Activated CD8-positive, alpha-beta T cell treated with anti-CD3 and anti-CD28 coated beads for 36 hours (primary cell): ENCODE measurements around the gene TSGA10. TPM values are rescaled to one million over a fixed set of nuclear protein-coding genes. Genes with fewer than 3 reads are reported as not detected.
A peak's percentile ranks its signal among the peaks of the same experiment; 100 is the strongest.

ENCODE experiments used
- ATAC-seq: fragments of 200-7000 bp; cut with Tn5 transposase; one replicate; pipeline ENCODE4 v1.10.0; 2021; ENCODE audit warnings: mild to moderate bottlenecking, moderate library complexity
- CTCF ChIA-PET: fragments of 350-600 bp; sonication (Branson Sonifier 250); formaldehyde crosslinking; loops from one replicate; lab custom pipeline; 2021; ENCODE audit warnings: antibody characterized with exemption; lab: Charles Lee
- POLR2A ChIA-PET: fragments of 350-600 bp; sonication (Branson Sonifier 250); formaldehyde crosslinking; loops from one replicate; lab custom pipeline; 2021; ENCODE audit warnings: antibody characterized with exemption; lab: Charles Lee
- DNase-seq: peaks from one replicate; pipeline ENCODE4 v3.0.0-alpha.2; 2020
- H3K27ac Mint-ChIP-seq: one replicate; pipeline ENCODE4 v1.8.0; 2021; ENCODE audit warnings: mild to moderate bottlenecking, mixed read lengths
- H3K27me3 Mint-ChIP-seq: one replicate; pipeline ENCODE4 v1.8.0; 2021; ENCODE audit warnings: mixed read lengths
- H3K36me3 Mint-ChIP-seq: one replicate; pipeline ENCODE4 v1.8.0; 2021; ENCODE audit warnings: low read depth, mixed read lengths
- H3K4me1 Mint-ChIP-seq: one replicate; pipeline ENCODE4 v1.8.0; 2021; ENCODE audit warnings: low read depth, mixed read lengths
- H3K4me3 Mint-ChIP-seq: one replicate; pipeline ENCODE4 v1.8.0; 2021; ENCODE audit warnings: mild to moderate bottlenecking, moderate library complexity, mixed read lengths
- H3K9me3 Mint-ChIP-seq: one replicate; pipeline ENCODE4 v1.8.0; 2021; ENCODE audit warnings: mixed read lengths
- intact Hi-C: fragments of 100-400 bp; cut with micrococcal nuclease; formaldehyde crosslinking; loops from one replicate; pipeline ENCODE4 v1.10.0; 2022
- total RNA-seq, 2 experiments: library from RNA; stranded (reverse); gene quantifications; one replicate each; pipeline ENCODE4 v1.2.3, GENCODE V29; 2021
- TF ChIP-seq, protein P1 (sequence below): fragments of 200-600 bp; IDR thresholded peaks from one replicate; pipeline ENCODE4 v1.8.0; 2022; ENCODE audit warnings: antibody characterized with exemption, mild to moderate bottlenecking

The TSGA10 gene
- total RNA-seq, 2 experiments from 2014 or later = 8.6 to 9.2 TPM

DNA sequence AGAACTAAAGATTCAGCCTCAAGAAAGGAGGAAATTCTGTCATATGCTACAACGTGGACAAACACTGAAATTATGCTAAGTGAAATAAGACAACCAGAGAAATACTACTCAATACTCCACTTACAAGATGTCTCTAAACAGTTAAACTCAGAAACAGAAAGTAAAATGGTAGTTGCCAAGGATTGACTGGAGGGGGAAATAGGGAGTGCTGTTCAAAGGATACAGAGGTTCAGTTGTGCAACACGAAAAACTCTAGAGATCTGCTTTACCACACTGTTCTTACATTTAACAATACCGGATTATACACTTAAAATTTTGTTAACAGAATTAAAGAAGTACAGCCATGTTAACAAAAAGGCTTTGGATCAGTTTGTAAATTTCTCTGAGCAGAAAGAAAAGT is 53.0 kb downstream of the TSGA10 start:
- DNase-seq = no peak
- intact Hi-C loops = no loop called here
- Mint-ChIP-seq H3K4me3 (no peak overlapping the region), H3K27me3 (no peaks in the 10 kb centered on the region), H3K36me3 (no peaks in the 10 kb centered on the region), H3K9me3 (no peaks in the 10 kb centered on the region), H3K27ac (no peak overlapping the region), H3K4me1 (no peaks in the 10 kb centered on the region)
- TF ChIP-seq, protein P1, sequence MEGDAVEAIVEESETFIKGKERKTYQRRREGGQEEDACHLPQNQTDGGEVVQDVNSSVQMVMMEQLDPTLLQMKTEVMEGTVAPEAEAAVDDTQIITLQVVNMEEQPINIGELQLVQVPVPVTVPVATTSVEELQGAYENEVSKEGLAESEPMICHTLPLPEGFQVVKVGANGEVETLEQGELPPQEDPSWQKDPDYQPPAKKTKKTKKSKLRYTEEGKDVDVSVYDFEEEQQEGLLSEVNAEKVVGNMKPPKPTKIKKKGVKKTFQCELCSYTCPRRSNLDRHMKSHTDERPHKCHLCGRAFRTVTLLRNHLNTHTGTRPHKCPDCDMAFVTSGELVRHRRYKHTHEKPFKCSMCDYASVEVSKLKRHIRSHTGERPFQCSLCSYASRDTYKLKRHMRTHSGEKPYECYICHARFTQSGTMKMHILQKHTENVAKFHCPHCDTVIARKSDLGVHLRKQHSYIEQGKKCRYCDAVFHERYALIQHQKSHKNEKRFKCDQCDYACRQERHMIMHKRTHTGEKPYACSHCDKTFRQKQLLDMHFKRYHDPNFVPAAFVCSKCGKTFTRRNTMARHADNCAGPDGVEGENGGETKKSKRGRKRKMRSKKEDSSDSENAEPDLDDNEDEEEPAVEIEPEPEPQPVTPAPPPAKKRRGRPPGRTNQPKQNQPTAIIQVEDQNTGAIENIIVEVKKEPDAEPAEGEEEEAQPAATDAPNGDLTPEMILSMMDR = no peak
- CTCF ChIA-PET = interaction anchor here (0.6 kb wide), 1 partner anchor 20 kb away, joined by 3 read pairs; no protein-coding TSS in a partner anchor
- ATAC-seq = no peak
- POLR2A ChIA-PET = no interaction called here

DNA sequence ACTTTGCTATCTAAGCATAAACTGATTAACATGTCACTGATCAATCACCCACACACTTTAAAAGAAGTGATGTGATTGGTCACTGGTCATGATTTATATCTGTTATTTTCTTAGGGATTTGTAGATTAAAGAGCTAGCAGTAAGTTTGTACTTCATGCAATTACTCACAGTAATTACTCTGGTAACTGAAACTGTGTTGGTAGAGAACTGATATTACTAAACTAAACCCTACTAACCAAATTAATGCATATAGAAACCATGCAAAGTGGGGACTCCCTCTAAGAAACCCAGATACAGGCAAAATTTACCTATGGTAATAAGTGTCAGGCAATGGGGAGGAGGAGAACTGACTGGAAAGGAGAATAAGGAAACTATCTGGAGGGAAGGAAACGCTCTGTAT is 58.0 kb downstream of the TSGA10 start:
- no peaks in the 10 kb centered on the region for H3K27me3 Mint-ChIP-seq
- no peak overlapping the region for H3K4me3 Mint-ChIP-seq
- DNase-seq = no peak
- peak; percentile 17 for ATAC-seq
- H3K27ac Mint-ChIP-seq = peak overlapping the region; percentile 10
- POLR2A ChIA-PET = no interaction called here
- peaks cover 6% of the 10 kb centered on the region for H3K9me3 Mint-ChIP-seq
- intact Hi-C loops = no loop called here
- H3K36me3 Mint-ChIP-seq = peaks cover 2% of the 10 kb centered on the region
- CTCF ChIA-PET = no interaction called here
- TF ChIP-seq, protein P1 = no peak
- H3K4me1 Mint-ChIP-seq = peaks cover 2% of the 10 kb centered on the region

DNA sequence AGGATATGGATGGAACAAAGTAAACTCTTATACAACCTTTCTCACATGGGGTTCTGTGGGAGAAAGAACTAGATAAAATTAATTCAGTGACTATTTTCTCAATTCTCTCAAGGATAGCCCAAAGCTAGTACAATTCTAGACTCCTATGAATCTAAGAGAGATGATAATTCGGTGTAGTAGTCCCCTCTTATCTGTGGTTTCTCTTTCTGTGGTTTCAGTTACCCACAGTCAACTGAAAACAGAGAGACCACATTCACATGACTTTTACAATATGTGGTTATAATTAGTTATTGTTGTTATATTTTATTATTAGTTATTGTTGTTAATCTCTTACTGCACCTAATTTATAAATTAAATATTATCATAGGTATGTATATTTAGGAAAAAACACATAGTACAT is 66.7 kb downstream of the TSGA10 start:
- ChIA-PET CTCF (interaction anchor here (1.1 kb wide), 2 partner anchors 17 to 22 kb away, joined by 3 read pairs; no protein-coding TSS in a partner anchor), POLR2A (no interaction called here)
- H3K9me3 Mint-ChIP-seq = no peaks in the 10 kb centered on the region
- peaks cover 4% of the 10 kb centered on the region for H3K4me1 Mint-ChIP-seq
- no peaks in the 10 kb centered on the region for H3K36me3 Mint-ChIP-seq
- intact Hi-C loops = no loop called here
- ATAC-seq (no peak), DNase-seq (no peak)
- no peak overlapping the region for H3K27ac Mint-ChIP-seq
- H3K27me3 Mint-ChIP-seq = peaks cover 9% of the 10 kb centered on the region
- TF ChIP-seq, protein P1 = no peak
- no peak overlapping the region for H3K4me3 Mint-ChIP-seq

DNA sequence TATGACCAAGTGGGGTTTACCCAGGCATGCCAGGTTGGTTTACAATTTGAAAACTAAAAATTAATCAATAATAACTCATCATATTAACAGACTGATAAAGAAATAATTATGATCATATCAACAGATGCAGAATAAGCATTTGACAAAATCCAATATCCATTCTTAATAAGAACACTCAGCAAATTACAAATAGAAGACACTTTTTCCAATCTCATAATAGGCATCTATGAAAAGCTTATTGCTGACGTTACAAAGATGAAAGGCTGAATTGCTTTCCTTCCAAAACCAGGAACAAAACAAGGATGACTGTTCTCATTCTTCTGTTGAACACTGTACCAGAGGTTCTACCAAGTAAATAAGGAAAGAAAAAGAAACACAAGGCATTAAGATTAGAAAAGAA is 68.4 kb downstream of the TSGA10 start:
- no peak overlapping the region for H3K4me3 Mint-ChIP-seq
- POLR2A ChIA-PET = no interaction called here
- intact Hi-C loops = no loop called here
- CTCF ChIA-PET = interaction anchor here (1.4 kb wide), 1 partner anchor 94 kb away, joined by 4 read pairs; no protein-coding TSS in a partner anchor
- no peaks in the 10 kb centered on the region for H3K9me3 Mint-ChIP-seq
- no peak overlapping the region for H3K27ac Mint-ChIP-seq
- TF ChIP-seq, protein P1 = no peak
- H3K4me1 Mint-ChIP-seq = peaks cover 4% of the 10 kb centered on the region
- no peak for ATAC-seq
- no peak for DNase-seq
- H3K27me3 Mint-ChIP-seq = peaks cover 9% of the 10 kb centered on the region
- H3K36me3 Mint-ChIP-seq = no peaks in the 10 kb centered on the region

DNA sequence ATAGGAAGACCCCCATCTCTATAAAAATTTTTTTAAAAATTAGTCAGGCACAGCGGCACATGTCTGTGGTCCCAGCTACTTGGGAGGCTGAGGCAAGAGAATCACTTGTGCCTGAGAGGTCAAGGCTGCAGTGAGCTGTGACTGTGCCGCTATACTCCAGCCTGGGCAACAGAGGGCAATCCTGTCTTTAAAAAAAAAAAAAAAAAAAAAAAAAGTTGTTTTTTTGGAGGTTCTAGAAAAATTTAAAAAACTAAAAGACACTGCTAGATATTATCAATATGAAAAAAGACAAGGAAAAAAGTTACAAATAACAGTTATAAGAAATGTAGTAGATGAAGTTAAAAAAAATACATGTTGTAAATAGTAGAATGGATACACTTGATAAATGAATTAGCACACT is 69.3 kb downstream of the TSGA10 start:
- H3K27me3 Mint-ChIP-seq = peaks cover 9% of the 10 kb centered on the region
- ATAC-seq (no peak), DNase-seq (peak; percentile 11)
- peaks cover 4% of the 10 kb centered on the region for H3K4me1 Mint-ChIP-seq
- intact Hi-C loops = no loop called here
- no peaks in the 10 kb centered on the region for H3K9me3 Mint-ChIP-seq
- TF ChIP-seq, protein P1 = peak; percentile 52
- H3K36me3 Mint-ChIP-seq = no peaks in the 10 kb centered on the region
- H3K27ac Mint-ChIP-seq = no peak overlapping the region
- ChIA-PET CTCF (interaction anchor here (1.4 kb wide), 1 partner anchor 95 kb away, joined by 4 read pairs; no protein-coding TSS in a partner anchor), POLR2A (no interaction called here)
- no peak overlapping the region for H3K4me3 Mint-ChIP-seq
